Glutamatergic neuron (in vitro differentiated cells): ENCODE measurements around the gene NDUFA7. TPM values are rescaled to one million over a fixed set of nuclear protein-coding genes. Genes with fewer than 3 reads are reported as not detected.
"Not testable (repeated sequence)": the region's sequence is repeated elsewhere in the genome, so short reads cannot be mapped to it uniquely, and the experiment has no call there.

Experiments used
- DNase-seq: peaks from one replicate; pipeline ENCODE4 v3.0.0; 2022
- H3K27ac Mint-ChIP-seq: one replicate; pipeline ENCODE4 v1.8.0; 2020; ENCODE audit warnings: mild to moderate bottlenecking, mixed read lengths, inconsistent platforms; ENCODE audit not compliant: unreplicated experiment
- H3K27me3 Mint-ChIP-seq: one replicate; pipeline ENCODE4 v1.8.0; 2020; ENCODE audit warnings: mild to moderate bottlenecking, moderate library complexity, mixed read lengths, inconsistent platforms; ENCODE audit not compliant: unreplicated experiment
- H3K36me3 Mint-ChIP-seq: one replicate; pipeline ENCODE4 v1.8.0; 2020; ENCODE audit warnings: mild to moderate bottlenecking, mixed read lengths, inconsistent platforms; ENCODE audit not compliant: unreplicated experiment
- H3K4me1 Mint-ChIP-seq: one replicate; pipeline ENCODE4 v1.8.0; 2020; ENCODE audit warnings: mild to moderate bottlenecking, low read depth, mixed read lengths, inconsistent platforms; ENCODE audit not compliant: unreplicated experiment
- H3K4me3 Mint-ChIP-seq: one replicate; pipeline ENCODE4 v1.8.0; 2020; ENCODE audit warnings: mild to moderate bottlenecking, mixed read lengths, inconsistent platforms; ENCODE audit not compliant: unreplicated experiment
- H3K9me3 Mint-ChIP-seq: one replicate; pipeline ENCODE4 v1.8.0; 2020; ENCODE audit warnings: mild to moderate bottlenecking, moderate library complexity, mixed read lengths, inconsistent platforms; ENCODE audit not compliant: unreplicated experiment
- total RNA-seq: library from RNA; stranded (reverse); fragmentation: NEBNext Ultra II Directional; extraction: Animal tissue kit (Norgen Biotek cat#: 25700); gene quantifications from one replicate; pipeline ENCODE4 v1.2.1, GENCODE V29; 2021; ENCODE audit not compliant: unreplicated experiment
- TF ChIP-seq, protein P1 (sequence below): fragments of 200-600 bp; sonication (generic); IDR thresholded peaks from one replicate; pipeline ENCODE4 v1.5.0; 2021; ENCODE audit not compliant: partially characterized antibody, unreplicated experiment

The NDUFA7 gene
- total RNA-seq, 1 donor from 2014 or later = 65.1 TPM

DNA sequence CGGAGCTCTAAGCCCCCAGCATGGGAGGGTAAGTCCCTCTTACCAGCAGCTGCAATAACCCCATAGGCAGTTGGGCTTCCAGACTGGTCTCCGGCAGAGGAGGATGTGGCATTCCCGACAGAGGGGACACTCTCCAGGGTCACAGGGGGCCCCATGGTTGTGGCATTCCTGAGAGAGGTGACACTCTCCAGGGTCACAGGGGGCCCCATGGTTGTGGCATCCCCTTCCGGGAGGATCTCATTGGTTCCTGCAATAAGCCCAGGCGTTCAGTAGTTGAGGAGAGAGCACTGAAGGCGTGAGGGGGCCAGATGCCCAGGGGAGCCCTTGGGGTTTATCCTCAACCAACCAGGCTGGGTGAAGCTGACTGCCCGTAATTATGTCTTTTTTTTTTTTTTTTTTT lies 18.4 kb downstream of the NDUFA7 start:
- no peak for DNase-seq
- Mint-ChIP-seq H3K4me1 (peaks cover 6% of the 10 kb centered on the region), H3K36me3 (no peaks in the 10 kb centered on the region), H3K4me3 (no peak overlapping the region), H3K27me3 (peaks cover 3% of the 10 kb centered on the region), H3K27ac (no peak overlapping the region), H3K9me3 (no peaks in the 10 kb centered on the region)
- TF ChIP-seq, protein P1, sequence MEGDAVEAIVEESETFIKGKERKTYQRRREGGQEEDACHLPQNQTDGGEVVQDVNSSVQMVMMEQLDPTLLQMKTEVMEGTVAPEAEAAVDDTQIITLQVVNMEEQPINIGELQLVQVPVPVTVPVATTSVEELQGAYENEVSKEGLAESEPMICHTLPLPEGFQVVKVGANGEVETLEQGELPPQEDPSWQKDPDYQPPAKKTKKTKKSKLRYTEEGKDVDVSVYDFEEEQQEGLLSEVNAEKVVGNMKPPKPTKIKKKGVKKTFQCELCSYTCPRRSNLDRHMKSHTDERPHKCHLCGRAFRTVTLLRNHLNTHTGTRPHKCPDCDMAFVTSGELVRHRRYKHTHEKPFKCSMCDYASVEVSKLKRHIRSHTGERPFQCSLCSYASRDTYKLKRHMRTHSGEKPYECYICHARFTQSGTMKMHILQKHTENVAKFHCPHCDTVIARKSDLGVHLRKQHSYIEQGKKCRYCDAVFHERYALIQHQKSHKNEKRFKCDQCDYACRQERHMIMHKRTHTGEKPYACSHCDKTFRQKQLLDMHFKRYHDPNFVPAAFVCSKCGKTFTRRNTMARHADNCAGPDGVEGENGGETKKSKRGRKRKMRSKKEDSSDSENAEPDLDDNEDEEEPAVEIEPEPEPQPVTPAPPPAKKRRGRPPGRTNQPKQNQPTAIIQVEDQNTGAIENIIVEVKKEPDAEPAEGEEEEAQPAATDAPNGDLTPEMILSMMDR = no peak

DNA sequence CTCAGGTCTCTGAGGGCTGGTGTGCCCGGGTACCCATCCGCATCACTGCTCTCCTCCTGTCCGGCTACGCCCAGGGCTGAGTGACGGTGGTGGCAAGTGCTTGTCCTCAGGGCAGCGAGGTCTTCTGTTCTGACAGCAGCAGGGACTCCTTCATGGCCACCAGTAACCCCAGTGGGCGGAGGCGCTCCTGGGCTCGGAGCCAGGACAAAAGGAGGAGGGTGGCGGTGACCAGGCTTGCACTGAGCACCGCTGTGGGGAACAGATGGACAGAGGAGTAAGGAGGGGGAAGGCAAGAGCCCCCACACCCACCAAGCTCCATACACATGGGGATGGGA lies 18.9 kb downstream of the NDUFA7 start:
- Mint-ChIP-seq H3K27me3 (no peaks in the 10 kb centered on the region), H3K4me3 (no peak overlapping the region), H3K27ac (no peak overlapping the region), H3K36me3 (no peaks in the 10 kb centered on the region), H3K9me3 (no peaks in the 10 kb centered on the region), H3K4me1 (peaks cover 2% of the 10 kb centered on the region)
- no peak for DNase-seq
- TF ChIP-seq, protein P1 = no peak

DNA sequence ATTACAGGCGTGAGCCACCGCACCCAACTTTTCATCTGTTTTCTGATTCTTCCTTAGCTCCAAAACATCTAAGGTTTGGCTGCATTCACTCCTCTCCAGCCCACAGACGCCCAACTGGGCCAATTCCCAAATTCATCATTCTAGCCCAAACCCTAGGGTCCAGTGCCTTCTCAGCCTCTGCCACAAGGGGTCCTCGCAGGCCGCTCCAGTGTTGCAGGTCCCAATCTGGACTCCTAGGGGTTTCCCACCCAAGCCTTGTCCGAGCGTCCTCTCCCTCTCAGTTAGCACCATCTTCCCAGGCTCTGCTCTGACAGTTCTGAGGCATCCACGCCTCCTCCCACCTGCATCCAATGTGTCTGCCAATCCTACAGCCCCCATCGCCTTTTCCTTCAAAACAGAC lies 29.8 kb downstream of the NDUFA7 start:
- not testable (repeated sequence) for H3K27ac Mint-ChIP-seq, H3K4me1 Mint-ChIP-seq, H3K4me3 Mint-ChIP-seq, DNase-seq, H3K27me3 Mint-ChIP-seq, H3K36me3 Mint-ChIP-seq, H3K9me3 Mint-ChIP-seq

DNA sequence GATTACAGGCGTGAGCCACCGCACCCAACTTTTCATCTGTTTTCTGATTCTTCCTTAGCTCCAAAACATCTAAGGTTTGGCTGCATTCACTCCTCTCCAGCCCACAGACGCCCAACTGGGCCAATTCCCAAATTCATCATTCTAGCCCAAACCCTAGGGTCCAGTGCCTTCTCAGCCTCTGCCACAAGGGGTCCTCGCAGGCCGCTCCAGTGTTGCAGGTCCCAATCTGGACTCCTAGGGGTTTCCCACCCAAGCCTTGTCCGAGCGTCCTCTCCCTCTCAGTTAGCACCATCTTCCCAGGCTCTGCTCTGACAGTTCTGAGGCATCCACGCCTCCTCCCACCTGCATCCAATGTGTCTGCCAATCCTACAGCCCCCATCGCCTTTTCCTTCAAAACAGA lies 44.7 kb downstream of the NDUFA7 start:
- H3K4me3 Mint-ChIP-seq, H3K4me1 Mint-ChIP-seq, H3K36me3 Mint-ChIP-seq, DNase-seq, H3K27ac Mint-ChIP-seq, H3K9me3 Mint-ChIP-seq, H3K27me3 Mint-ChIP-seq: not testable (repeated sequence)

DNA sequence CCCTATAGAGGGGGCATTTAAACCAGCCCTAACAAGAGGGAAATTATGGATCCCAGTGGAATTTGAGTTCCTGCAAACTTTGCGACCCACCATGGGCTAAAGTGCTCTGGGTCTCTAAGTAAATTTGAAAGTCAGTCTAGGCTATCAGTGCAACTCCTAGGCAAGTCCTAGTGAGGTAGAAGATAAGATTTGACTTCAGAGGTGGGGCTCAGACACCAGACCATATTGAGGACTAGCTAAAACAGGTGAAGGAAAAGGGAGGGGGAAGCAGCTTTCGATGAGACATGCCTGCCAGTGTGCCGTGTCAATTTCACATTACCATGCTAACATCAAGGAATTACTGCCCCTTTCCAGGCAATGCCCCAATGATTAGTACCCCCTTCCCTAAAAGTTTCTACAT lies 51.5 kb downstream of the NDUFA7 start:
- Mint-ChIP-seq H3K4me3 (peak overlapping the region; percentile 11), H3K36me3 (no peaks in the 10 kb centered on the region), H3K27ac (no peak overlapping the region), H3K27me3 (peaks cover 2% of the 10 kb centered on the region), H3K9me3 (peaks cover 1% of the 10 kb centered on the region), H3K4me1 (peaks cover 3% of the 10 kb centered on the region)
- TF ChIP-seq, protein P1 = no peak
- DNase-seq = no peak

DNA sequence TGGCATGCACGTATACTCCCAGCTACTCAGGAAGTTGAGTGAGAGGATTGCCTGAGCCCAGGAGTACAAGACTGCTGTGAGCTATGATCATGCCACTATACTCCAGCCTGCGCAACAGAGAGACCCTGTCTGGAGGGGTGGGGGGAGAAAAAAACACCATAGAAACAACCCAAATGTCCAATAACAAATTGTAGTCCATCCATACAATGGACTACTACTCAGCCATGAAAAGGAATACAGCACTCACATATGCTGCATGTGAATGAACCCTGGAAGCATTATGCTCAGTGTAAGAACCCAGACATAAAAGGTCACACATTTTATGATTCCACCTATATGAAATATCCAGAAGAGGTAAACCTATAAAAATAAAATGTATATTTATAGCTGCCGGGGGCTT lies 55.3 kb downstream of the NDUFA7 start:
- TF ChIP-seq, protein P1 = no peak
- no peak overlapping the region for H3K27ac Mint-ChIP-seq
- H3K9me3 Mint-ChIP-seq = peaks cover 1% of the 10 kb centered on the region
- H3K36me3 Mint-ChIP-seq = no peaks in the 10 kb centered on the region
- peaks cover 3% of the 10 kb centered on the region for H3K4me1 Mint-ChIP-seq
- H3K27me3 Mint-ChIP-seq = peaks cover 2% of the 10 kb centered on the region
- DNase-seq = no peak
- no peak overlapping the region for H3K4me3 Mint-ChIP-seq

DNA sequence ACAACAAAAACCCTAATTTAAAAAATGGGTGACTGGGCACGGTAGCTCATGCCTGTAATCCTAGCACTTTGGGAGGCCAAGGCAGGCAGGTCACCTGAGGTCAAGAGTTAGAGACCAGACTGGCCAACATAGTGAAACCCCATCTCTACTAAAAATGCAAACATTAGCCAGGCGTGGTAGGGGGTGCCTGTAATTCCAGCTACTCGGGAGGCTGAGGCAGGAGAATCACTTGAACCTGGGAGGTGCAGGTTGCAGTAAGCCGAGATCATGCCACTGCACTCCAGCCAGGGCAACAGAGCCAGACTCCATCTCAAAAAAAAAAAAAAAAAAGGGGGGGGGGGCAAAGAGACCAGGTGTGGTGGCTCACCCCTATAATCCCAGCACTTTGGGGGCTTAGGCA lies 56.9 kb downstream of the NDUFA7 start:
- DNase-seq, H3K27ac Mint-ChIP-seq, H3K4me1 Mint-ChIP-seq, H3K36me3 Mint-ChIP-seq, H3K4me3 Mint-ChIP-seq, H3K9me3 Mint-ChIP-seq, H3K27me3 Mint-ChIP-seq: not testable (repeated sequence)
